HK-2 (cell line): Measurements from ENCODE around the gene PRR11.
"Not testable (repeated sequence)": the region's sequence is repeated elsewhere in the genome, so short reads cannot be mapped to it uniquely, and the experiment has no call there.

Source experiments
- DNase-seq: peaks from one replicate; pipeline ENCODE4 v3.0.0-alpha.2; 2018; ENCODE audit not compliant: unreplicated experiment

Gene PRR11

GRCh38 chr17:59219992-59220327, 64.4 kb downstream of the PRR11 start:
- DNase-seq: peak; percentile 7

DNA sequence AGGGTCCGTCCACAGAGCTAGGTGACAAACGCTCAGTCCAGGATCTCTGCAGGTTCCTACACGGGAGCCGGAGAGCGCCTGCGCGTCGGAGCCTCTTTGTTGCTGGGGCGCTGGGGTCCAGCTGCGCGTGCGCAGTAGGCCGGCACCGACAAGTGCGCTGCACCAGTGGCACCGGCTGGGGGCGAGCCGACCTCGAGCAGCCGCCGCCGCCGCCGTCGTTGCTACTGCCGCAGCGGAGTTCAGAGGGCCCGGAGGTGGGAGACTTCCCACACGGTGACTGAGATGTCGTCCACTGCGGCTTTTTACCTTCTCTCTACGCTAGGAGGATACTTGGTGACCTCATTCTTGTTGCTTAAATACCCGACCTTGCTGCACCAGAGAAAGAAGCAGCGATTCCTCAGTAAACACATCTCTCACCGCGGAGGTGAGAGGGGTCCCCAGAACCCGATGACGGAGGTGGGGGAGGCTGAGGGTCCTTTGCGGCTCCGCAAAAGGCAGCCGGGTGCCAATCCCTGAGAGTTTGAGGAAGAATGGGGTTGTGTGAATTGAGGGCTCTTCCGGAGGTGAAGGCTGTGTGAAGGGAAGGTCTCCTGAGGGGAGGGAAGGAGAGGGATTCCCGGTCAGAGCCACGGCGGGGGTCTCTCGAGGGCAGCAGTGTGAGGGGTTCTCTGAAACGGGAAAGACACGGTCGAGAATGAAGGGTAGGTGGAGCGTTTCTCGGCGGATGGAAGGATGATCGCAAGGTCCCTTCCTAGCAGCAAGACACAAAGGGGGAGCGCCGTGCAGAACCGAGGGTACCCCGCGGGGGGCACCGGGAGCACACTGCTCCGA, 65.0 kb downstream of the PRR11 start, which contains the start of gene GDPD1:
Gene GDPD1, plus strand, starts transcription at position 184 of the 831 bp plus-strand sequence. Its CDS starts 99 bp downstream, at position 283.
- DNase-seq: peak; percentile 97

- no peak for DNase-seq
These were observed 65.8 kb downstream of the PRR11 start for GRCh38 chr17:59221159-59221847.

DNA sequence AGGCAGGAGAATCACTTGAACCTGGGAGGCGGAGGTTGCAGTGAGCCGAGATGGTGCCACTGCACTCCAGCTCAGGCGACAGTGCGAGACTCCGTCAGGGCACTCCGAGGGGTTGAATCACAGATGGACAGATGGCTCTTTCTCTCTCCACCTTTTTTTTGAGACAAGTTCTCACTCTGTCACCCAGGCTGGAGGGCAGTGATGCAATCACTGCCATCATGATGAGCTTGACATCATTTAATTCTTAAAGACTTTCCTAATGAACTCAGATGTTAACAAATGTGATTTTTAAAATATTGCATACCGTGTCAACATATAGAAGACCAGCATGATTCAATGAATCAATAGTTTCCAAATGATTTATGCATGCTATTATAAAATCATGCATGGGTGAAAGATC, 68.3 kb downstream of the PRR11 start:
- DNase-seq: no peak

- DNase-seq: not testable (repeated sequence)
These were observed 73.0 kb downstream of the PRR11 start for GRCh38 chr17:59228588-59228987.

GRCh38 chr17:59230764-59231163, 75.2 kb downstream of the PRR11 start:
- DNase-seq: no peak

DNA sequence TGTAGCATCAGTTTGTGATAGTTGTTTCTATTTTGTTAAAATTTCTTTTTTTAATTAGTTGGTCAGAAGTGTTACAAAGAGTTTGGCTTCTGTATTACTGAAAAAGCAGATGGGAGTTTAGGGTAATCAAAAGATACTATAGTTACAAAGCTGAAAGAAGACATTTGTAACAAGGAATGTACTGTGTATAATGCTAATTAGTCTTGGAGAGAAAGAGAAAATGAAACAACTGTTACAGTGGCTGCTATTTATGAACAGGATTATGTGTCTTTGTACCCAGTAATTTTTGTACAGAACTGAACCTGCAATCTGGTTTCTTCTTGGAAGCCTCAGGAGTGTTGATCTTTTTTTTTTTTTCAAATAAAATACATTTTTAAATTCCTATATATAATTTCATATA, 79.1 kb downstream of the PRR11 start:
- DNase-seq: no peak

DNA sequence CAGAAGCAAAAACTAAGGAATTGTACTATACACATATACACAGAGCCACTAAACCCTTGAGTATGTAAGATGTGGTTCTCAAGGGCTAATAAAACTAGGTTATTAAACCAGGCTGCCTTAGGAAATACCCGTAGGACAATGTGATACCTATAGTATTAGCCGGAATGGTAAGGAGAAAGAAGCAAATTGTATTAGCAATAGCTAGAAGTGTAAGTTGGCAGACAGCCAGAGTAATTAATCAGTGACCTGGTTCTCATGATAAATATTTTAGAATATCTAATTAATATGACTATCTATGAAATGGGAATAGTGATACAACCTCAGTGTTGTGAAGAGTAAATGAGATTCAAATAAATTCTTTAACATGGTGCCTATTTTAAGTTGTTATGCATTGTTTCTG, 83.4 kb downstream of the PRR11 start:
- DNase-seq: no peak

GRCh38 chr17:59244081-59244480, 88.5 kb downstream of the PRR11 start:
- no peak for DNase-seq
